ENCODE results near the gene ZNF668. TPM values are rescaled to one million over a fixed set of nuclear protein-coding genes. Genes with fewer than 3 reads are reported as not detected.

ZNF668 gene
- total RNA-seq, 2 experiments from 2014 or later = 4.5 to 6.0 TPM

DNA sequence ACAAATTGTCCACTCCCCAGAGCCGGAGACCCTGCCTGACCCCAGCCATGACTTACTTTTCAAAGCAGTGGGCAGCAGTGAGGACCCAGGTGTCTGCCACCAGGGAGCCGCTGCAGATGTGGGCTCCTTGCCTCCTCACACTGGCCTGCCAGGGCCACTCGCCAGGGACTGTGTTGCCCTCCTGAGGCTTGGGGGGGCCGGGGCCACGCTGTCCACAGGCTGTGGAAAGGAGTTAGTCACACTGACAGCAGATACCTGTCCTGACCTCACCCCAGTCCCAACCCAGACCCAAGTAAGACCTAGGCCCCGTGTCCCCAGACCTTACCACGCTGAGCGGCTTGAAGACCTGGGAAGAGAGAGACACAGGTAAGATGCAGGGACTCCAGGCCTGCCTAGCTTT lies 13.4 kb upstream of the ZNF668 start:
- H3K4me1 Mint-ChIP-seq (ENCODE audit: low read depth) = peaks cover 5% of the 10 kb centered on the region
- H3K4me3 ChIP-seq (ENCODE audit: low read length) = no peak overlapping the region

DNA sequence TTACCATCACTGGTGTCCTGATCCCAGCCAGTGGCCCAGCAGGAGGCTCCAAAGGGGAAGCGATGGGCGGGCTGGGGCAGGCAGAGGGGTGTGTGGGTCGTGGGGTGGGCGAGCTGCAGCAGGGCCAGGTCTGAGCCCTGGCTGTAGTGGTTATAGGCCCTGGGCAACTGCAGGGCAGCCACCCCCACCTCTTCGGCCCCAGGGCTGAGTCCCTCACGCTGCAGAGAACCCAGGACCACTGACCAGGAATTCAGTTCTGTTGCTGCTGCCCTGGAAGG lies 12.5 kb upstream of the ZNF668 start:
- Mint-ChIP-seq H3K27ac (no peak overlapping the region), H3K36me3 (ENCODE audit: low read depth) (peaks cover 37% of the 10 kb centered on the region), H3K4me3 (no peak overlapping the region), H3K4me1 (ENCODE audit: low read depth) (peaks cover 8% of the 10 kb centered on the region), H3K9me3 (no peaks in the 10 kb centered on the region), H3K27me3 (no peaks in the 10 kb centered on the region)
- peaks cover 39% of the 10 kb centered on the region for H3K36me3 ChIP-seq (ENCODE audit: insufficient read depth, low read length)
- ChIA-PET CTCF (no interaction called here), POLR2A (interaction anchor here (1.2 kb wide), 1 partner anchor 55 kb away, joined by 7 read pairs; no protein-coding TSS in a partner anchor)
- H3K4me1 ChIP-seq (ENCODE audit: insufficient read depth, low read length) = peaks cover 8% of the 10 kb centered on the region
- no peak overlapping the region for H3K4me3 ChIP-seq (ENCODE audit: low read length)
- DNase-seq (no peak), ATAC-seq (ENCODE audit: poor library complexity) (no peak)
- intact Hi-C loops (cut with DNase I, micrococcal nuclease) = no loop called here
- TF ChIP-seq, protein P1, sequence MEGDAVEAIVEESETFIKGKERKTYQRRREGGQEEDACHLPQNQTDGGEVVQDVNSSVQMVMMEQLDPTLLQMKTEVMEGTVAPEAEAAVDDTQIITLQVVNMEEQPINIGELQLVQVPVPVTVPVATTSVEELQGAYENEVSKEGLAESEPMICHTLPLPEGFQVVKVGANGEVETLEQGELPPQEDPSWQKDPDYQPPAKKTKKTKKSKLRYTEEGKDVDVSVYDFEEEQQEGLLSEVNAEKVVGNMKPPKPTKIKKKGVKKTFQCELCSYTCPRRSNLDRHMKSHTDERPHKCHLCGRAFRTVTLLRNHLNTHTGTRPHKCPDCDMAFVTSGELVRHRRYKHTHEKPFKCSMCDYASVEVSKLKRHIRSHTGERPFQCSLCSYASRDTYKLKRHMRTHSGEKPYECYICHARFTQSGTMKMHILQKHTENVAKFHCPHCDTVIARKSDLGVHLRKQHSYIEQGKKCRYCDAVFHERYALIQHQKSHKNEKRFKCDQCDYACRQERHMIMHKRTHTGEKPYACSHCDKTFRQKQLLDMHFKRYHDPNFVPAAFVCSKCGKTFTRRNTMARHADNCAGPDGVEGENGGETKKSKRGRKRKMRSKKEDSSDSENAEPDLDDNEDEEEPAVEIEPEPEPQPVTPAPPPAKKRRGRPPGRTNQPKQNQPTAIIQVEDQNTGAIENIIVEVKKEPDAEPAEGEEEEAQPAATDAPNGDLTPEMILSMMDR (IDR thresholded peaks at IDR 0.05) = no peak
- no peak overlapping the region for H3K27ac ChIP-seq (ENCODE audit: low read depth in 1 of 2, low read length in 2 of 2)
- H3K9me3 ChIP-seq (ENCODE audit: control insufficient read depth in 1 of 2, insufficient read depth in 1 of 2, low read length in 2 of 2) = no peaks in the 10 kb centered on the region
- no peaks in the 10 kb centered on the region for H3K27me3 ChIP-seq (ENCODE audit: control insufficient read depth in 1 of 2, insufficient read depth in 2 of 2, low read length in 2 of 2)

More for the DNA sequence above, 13.4 kb upstream of the ZNF668 start:
- no peaks in the 10 kb centered on the region for H3K4me1 ChIP-seq (ENCODE audit: insufficient read depth, low read length)
- peaks cover 34% of the 10 kb centered on the region for H3K36me3 Mint-ChIP-seq (ENCODE audit: low read depth)
- no peak overlapping the region for H3K27ac Mint-ChIP-seq
- TF ChIP-seq, protein P1 (IDR thresholded peaks at IDR 0.05) = no peak
- no peaks in the 10 kb centered on the region for H3K9me3 Mint-ChIP-seq
- H3K27ac ChIP-seq (ENCODE audit: low read depth in 1 of 2, low read length in 2 of 2) = no peak overlapping the region
- DNase-seq (no peak), ATAC-seq (ENCODE audit: poor library complexity) (no peak)
- no peaks in the 10 kb centered on the region for H3K27me3 ChIP-seq (ENCODE audit: control insufficient read depth in 1 of 2, insufficient read depth in 2 of 2, low read length in 2 of 2)
- peaks cover 34% of the 10 kb centered on the region for H3K36me3 ChIP-seq (ENCODE audit: insufficient read depth, low read length)
- no peaks in the 10 kb centered on the region for H3K9me3 ChIP-seq (ENCODE audit: control insufficient read depth in 1 of 2, insufficient read depth in 1 of 2, low read length in 2 of 2)
- H3K27me3 Mint-ChIP-seq = no peaks in the 10 kb centered on the region
- intact Hi-C loops (cut with DNase I, micrococcal nuclease) = no loop called here
- ChIA-PET POLR2A (no interaction called here), CTCF (no interaction called here)
- H3K4me3 Mint-ChIP-seq = no peak overlapping the region

DNA sequence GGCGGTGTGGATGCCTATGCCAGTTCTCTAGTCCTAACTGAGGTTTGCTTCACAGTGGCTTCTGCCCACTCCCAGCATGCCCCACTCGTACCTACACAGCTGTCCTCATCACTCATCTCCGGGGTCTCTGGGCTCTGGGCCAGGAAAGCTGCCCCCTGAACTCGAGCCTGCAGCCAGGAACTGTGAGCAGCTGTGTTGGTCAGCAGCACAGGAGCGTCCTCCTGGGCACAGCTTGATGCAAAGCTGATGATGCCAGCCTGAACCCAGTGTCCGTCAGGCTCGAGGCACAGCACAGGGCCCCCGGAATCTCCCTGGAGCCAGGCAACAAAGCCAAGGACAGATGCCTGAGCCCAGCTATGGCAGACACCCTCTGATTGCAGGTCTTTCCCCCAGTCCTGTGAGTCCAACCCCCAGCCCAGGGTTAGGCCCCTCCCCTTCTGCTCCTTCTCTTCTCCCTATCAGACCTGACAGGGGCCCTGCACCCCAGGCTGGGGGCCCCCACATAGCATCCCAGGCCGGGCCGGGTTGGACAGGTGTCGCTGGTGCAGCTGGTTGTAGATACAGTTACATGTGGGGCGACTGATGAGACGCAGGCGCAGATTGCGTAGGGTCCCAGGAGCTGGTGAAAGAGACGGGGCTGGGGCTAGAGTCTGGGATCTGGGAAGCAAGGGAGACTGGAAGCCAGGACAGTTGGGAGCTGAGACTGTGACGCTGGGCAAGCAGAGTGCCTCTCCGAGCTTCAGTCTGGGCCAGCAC lies 12.0 kb upstream of the ZNF668 start:
- ChIA-PET CTCF (no interaction called here), POLR2A (interaction anchor here (0.7 to 1.2 kb wide), 2 partner anchors 12 to 56 kb away, joined by 5 to 7 read pairs; partner anchors contain the start of genes ZNF646 and ZNF668)
- TF ChIP-seq, protein P1 (IDR thresholded peaks at IDR 0.05) = no peak
- no peaks in the 10 kb centered on the region for H3K9me3 ChIP-seq (ENCODE audit: control insufficient read depth in 1 of 2, insufficient read depth in 1 of 2, low read length in 2 of 2)
- ATAC-seq (ENCODE audit: poor library complexity) (no peak), DNase-seq (no peak)
- H3K27me3 Mint-ChIP-seq = no peaks in the 10 kb centered on the region
- H3K27me3 ChIP-seq (ENCODE audit: control insufficient read depth in 1 of 2, insufficient read depth in 2 of 2, low read length in 2 of 2) = no peaks in the 10 kb centered on the region
- no peak overlapping the region for H3K27ac ChIP-seq (ENCODE audit: low read depth in 1 of 2, low read length in 2 of 2)
- intact Hi-C loops (cut with DNase I, micrococcal nuclease) = no loop called here
- no peak overlapping the region for H3K4me3 ChIP-seq (ENCODE audit: low read length)
- H3K4me1 ChIP-seq (ENCODE audit: insufficient read depth, low read length) = peaks cover 8% of the 10 kb centered on the region
- no peak overlapping the region for H3K4me3 Mint-ChIP-seq
- H3K9me3 Mint-ChIP-seq = no peaks in the 10 kb centered on the region
- H3K27ac Mint-ChIP-seq = no peak overlapping the region
- peaks cover 44% of the 10 kb centered on the region for H3K36me3 ChIP-seq (ENCODE audit: insufficient read depth, low read length)
- peaks cover 8% of the 10 kb centered on the region for H3K4me1 Mint-ChIP-seq (ENCODE audit: low read depth)
- peaks cover 37% of the 10 kb centered on the region for H3K36me3 Mint-ChIP-seq (ENCODE audit: low read depth)
